Keratinocyte (primary cell): ENCODE data around the gene CCDC144A. TPM values are rescaled to one million over a fixed set of nuclear protein-coding genes. Genes with fewer than 3 reads are reported as not detected.
"Not testable (repeated sequence)": the region's sequence is repeated elsewhere in the genome, so short reads cannot be mapped to it uniquely, and the experiment has no call there.

Source experiments
- DNase-seq: peaks from one replicate; pipeline ENCODE4 v3.0.0-alpha.2; 2011; ENCODE audit warnings: low read depth, missing footprints, low spot score
- FAIRE-seq: peaks from 2 replicates; lab custom pipeline; 2011; peaks lifted over from hg19 to GRCh38; lab: Jason Lieb, UNC
- H2AFZ ChIP-seq: 2 replicates; pipeline ENCODE4 v1.6.0; 2012; ENCODE audit warnings: low read length, control low read depth, inconsistent platforms; ENCODE audit not compliant: control insufficient read depth
- H3K27ac ChIP-seq: 2 replicates; pipeline ENCODE4 v1.5.1; 2011; ENCODE audit warnings: low read length; ENCODE audit not compliant: control insufficient read depth, insufficient read depth
- H3K27me3 ChIP-seq: 3 replicates; pipeline ENCODE4 v1.6.0; 2011; ENCODE audit warnings: low read length; ENCODE audit not compliant: control insufficient read depth, insufficient read depth; ENCODE audit errors: extremely low read depth
- H3K36me3 ChIP-seq, 2 experiments: 2 replicates in 1 of 2; 3 replicates in 1 of 2; pipeline ENCODE4 v1.5.1; 2011; ENCODE audit warnings: low read length in 2 of 2, mild to moderate bottlenecking in 1 of 2; ENCODE audit not compliant: control insufficient read depth in 2 of 2, insufficient read depth in 2 of 2; ENCODE audit errors: extremely low read depth in 1 of 2
- H3K4me1 ChIP-seq: 3 replicates; pipeline ENCODE4 v1.5.1; 2011; ENCODE audit warnings: low read length; ENCODE audit not compliant: control insufficient read depth, insufficient read depth; ENCODE audit errors: extremely low read depth
- H3K4me2 ChIP-seq: 3 replicates; pipeline ENCODE4 v1.6.0; 2011; ENCODE audit warnings: low read depth, low read length; ENCODE audit not compliant: control insufficient read depth, insufficient read depth; ENCODE audit errors: extremely low read depth
- H3K4me3 ChIP-seq, 3 experiments: fragments of 200-600 bp in 1 of 3; sonication (generic) in 1 of 3; 2 replicates in 2 of 3; 3 replicates in 1 of 3; pipeline ENCODE4 v1.5.1; 2011 to 2016; ENCODE audit warnings: low read length in 3 of 3, mild to moderate bottlenecking in 3 of 3, control low read depth in 2 of 3, inconsistent platforms in 1 of 3, low read depth in 1 of 3, mixed read lengths in 1 of 3, mixed run types in 1 of 3, moderate library complexity in 1 of 3; ENCODE audit not compliant: control insufficient read depth in 2 of 3, insufficient read depth in 2 of 3; ENCODE audit errors: extremely low read depth in 1 of 3
- H3K79me2 ChIP-seq: 2 replicates; pipeline ENCODE4 v1.6.0; 2012; ENCODE audit warnings: low read length; ENCODE audit not compliant: control insufficient read depth, insufficient read depth
- H3K9ac ChIP-seq: 3 replicates; pipeline ENCODE4 v1.6.0; 2011; ENCODE audit warnings: low read length; ENCODE audit not compliant: control insufficient read depth, insufficient read depth; ENCODE audit errors: extremely low read depth
- H3K9me1 ChIP-seq: 3 replicates; pipeline ENCODE4 v1.6.0; 2011; ENCODE audit warnings: low read length; ENCODE audit not compliant: control insufficient read depth, insufficient read depth; ENCODE audit errors: extremely low read depth
- H3K9me3 ChIP-seq: 2 replicates; pipeline ENCODE4 v1.5.1; 2012; ENCODE audit warnings: low read depth, low read length; ENCODE audit not compliant: control insufficient read depth
- H4K20me1 ChIP-seq: 3 replicates; pipeline ENCODE4 v1.6.0; 2011; ENCODE audit warnings: low read length; ENCODE audit not compliant: control insufficient read depth, insufficient read depth; ENCODE audit errors: extremely low read depth
- EZH2 ChIP-seq: IDR thresholded peaks from one replicate; pipeline ENCODE4 v1.6.1; 2012; ENCODE audit warnings: inconsistent platforms, mild to moderate bottlenecking, low read length, moderate library complexity
- dilution Hi-C: fragments of 300-500 bp; cut with MboI; formaldehyde crosslinking; loops from one replicate; pipeline ENCODE4 v1.7.0; 2020; ENCODE audit warnings: low sequenced_read_pairs; ENCODE audit not compliant: extremely low pct_ligation_motif_present
- polyA plus RNA-seq, 5 experiments: library from polyadenylated mRNA; depleted of rRNA in 3 of 5; stranded (reverse) in 3 of 5; stranded (forward) in 1 of 5; unstranded in 1 of 5; fragments of >200 nt; gene quantifications; 1 replicate in 1 of 5; 2 replicates in 3 of 5; 3 replicates in 1 of 5; pipeline versions ENCODE4 v1.2.1 to v1.2.3, GENCODE V29; 2011 to 2012; ENCODE audit warnings: missing spikeins in 2 of 5, low read depth in 1 of 5, low replicate concordance in 1 of 5
- TF ChIP-seq, protein P1 (sequence below), 3 experiments: IDR thresholded peaks in 1 of 3; conservative IDR thresholded peaks in 1 of 3; optimal IDR thresholded peaks in 1 of 3; 2 replicates in 2 of 3; 3 replicates in 1 of 3; pipeline versions ENCODE3 to v1.5.1; 2011; ENCODE audit warnings: low read length in 3 of 3, mild to moderate bottlenecking in 3 of 3, moderate library complexity in 2 of 3, control low read depth in 1 of 3, inconsistent platforms in 1 of 3; ENCODE audit not compliant: insufficient read depth in 2 of 3; ENCODE audit errors: extremely low read depth in 1 of 3

Gene CCDC144A
- polyA plus RNA-seq, 1 donor (not counting 4 experiments of a cell fraction or from before 2014, with no cell fraction given), result 0.30 TPM

DNA sequence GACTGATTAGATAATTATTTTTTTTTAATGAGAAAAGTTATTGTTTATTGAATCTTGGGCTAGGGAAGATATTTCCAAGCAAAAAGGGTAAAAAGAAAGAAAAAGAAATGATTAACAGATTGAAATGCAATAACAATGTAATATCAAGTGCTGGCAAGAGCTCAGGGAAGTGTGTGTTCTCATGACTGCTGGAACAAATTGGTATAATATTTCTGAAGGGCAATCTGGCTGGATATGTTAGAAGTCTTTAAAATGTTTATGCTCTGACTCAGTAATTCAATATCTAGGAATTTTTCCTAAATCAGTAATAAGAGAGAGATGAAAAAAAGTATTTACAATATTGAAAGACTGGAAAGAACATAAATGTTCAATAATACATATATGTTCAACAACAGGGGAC lies 28.8 kb upstream of the CCDC144A start:
- Histone ChIP-seq H3K9me1 (no peaks in the 10 kb centered on the region), H3K4me3 (no peak overlapping the region), H3K4me2 (no peak overlapping the region), H3K9me3 (no peaks in the 10 kb centered on the region), H3K36me3 (no peaks in the 10 kb centered on the region), H2AFZ (no peak overlapping the region), H3K27me3 (no peaks in the 10 kb centered on the region), H3K27ac (no peak overlapping the region), H4K20me1 (no peaks in the 10 kb centered on the region), H3K4me1 (peaks cover 16% of the 10 kb centered on the region), H3K9ac (no peak overlapping the region), H3K79me2 (no peaks in the 10 kb centered on the region)
- dilution Hi-C loops, result no loop called here
- no peak for DNase-seq
- TF ChIP-seq EZH2, result no peak
- TF ChIP-seq, protein P1, sequence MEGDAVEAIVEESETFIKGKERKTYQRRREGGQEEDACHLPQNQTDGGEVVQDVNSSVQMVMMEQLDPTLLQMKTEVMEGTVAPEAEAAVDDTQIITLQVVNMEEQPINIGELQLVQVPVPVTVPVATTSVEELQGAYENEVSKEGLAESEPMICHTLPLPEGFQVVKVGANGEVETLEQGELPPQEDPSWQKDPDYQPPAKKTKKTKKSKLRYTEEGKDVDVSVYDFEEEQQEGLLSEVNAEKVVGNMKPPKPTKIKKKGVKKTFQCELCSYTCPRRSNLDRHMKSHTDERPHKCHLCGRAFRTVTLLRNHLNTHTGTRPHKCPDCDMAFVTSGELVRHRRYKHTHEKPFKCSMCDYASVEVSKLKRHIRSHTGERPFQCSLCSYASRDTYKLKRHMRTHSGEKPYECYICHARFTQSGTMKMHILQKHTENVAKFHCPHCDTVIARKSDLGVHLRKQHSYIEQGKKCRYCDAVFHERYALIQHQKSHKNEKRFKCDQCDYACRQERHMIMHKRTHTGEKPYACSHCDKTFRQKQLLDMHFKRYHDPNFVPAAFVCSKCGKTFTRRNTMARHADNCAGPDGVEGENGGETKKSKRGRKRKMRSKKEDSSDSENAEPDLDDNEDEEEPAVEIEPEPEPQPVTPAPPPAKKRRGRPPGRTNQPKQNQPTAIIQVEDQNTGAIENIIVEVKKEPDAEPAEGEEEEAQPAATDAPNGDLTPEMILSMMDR (optimal IDR thresholded peaks at IDR 0.05 in 1 of 3, IDR thresholded peaks at IDR 0.05 in 1 of 3, conservative IDR thresholded peaks at IDR 0.05 in 1 of 3; ENCODE audit: extremely low read depth in 1 of 3, insufficient read depth in 2 of 3, low read length in 3 of 3), result no peak
- FAIRE-seq, result no peak

DNA sequence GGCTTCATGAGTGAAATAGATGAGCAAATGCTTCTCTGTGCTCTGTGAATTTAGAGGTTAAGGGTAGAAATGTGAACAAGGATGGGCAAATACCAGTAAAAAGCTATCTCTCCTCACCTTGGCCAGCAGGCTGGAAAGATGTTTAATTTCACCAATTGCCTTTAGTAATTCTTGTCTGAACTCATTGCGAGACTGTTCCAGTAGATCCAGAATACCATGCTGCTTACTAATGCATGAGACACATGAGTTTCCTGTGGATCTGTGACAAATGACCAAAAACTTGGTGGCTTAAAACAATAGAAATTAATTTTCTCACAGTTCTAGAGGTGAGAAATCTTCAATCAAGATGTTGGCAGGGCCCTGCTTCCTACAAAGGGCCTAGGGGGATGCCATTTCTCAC lies 27.1 kb upstream of the CCDC144A start:
- Histone ChIP-seq H4K20me1 (no peaks in the 10 kb centered on the region), H3K4me2 (peak overlapping the region; percentile 54), H3K27ac (peak overlapping the region; percentile 8), H3K36me3 (no peaks in the 10 kb centered on the region), H3K4me1 (peaks cover 16% of the 10 kb centered on the region), H3K9me1 (no peaks in the 10 kb centered on the region), H3K9me3 (no peaks in the 10 kb centered on the region), H3K9ac (no peak overlapping the region), H3K79me2 (no peaks in the 10 kb centered on the region), H3K4me3 (no peak overlapping the region), H3K27me3 (peaks cover 9% of the 10 kb centered on the region), H2AFZ (peak overlapping the region; percentile 63)
- dilution Hi-C loops, result no loop called here
- no peak for TF ChIP-seq EZH2
- TF ChIP-seq, protein P1 (optimal IDR thresholded peaks at IDR 0.05 in 1 of 3, IDR thresholded peaks at IDR 0.05 in 1 of 3, conservative IDR thresholded peaks at IDR 0.05 in 1 of 3; ENCODE audit: extremely low read depth in 1 of 3, insufficient read depth in 2 of 3, low read length in 3 of 3), result no peak
- DNase-seq (no peak), FAIRE-seq (peak; percentile 91)

DNA sequence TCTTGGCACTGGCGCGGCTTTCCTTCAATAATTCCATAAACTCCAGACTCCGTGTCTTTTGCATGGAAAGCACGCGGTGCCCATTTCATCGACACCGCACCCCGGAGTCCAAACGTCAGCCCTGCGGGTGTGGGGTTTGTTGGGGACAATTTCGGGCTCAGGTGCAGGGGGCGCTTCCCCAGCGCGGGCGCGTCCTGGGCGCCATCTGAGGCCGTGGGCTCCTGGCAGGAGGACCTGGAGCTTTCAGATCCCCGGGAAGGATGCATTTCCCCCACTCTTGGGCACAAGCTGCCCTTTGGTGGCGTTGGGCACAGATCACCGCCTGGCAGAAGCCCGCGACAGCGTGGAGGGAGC lies 23.5 kb upstream of the CCDC144A start:
- FAIRE-seq, H3K4me3 ChIP-seq, H2AFZ ChIP-seq: not testable (repeated sequence)

DNA sequence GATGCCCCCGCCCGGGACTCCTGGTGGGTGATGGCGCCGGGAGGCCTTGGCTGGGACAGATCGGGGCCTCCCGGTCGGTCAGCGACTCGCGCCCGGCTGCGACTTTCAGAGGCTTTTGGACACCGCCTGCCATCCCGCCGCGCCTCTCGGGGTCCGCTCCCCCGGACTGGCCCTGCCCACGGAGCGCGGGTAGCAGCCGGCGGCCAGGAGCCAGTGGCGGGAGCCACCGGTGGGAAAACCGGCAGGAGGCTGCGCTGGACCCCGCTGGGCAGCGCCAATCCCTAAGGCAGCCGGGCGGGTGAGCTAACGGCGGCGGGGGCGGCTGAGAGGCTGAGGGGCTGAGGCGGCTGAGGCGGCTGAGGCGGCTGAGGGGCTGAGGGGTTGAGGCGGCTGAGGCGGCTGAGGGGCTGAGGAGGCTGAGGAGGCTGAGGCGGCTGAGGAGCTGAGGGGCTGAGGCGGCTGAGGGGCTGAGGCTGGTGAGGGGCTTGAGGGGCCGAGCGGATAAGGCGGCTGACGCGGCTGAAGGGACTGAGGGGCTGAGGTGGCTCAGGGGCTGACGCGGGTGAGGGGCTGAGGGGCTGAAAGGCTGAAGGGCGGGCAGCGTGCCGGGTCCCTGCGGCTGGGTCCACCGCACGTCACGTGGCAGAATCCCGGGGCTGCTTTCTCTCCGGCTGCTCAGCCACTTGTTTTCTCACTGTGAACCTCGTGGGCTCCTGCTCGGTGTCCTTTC lies 23.0 kb upstream of the CCDC144A start:
- H4K20me1 ChIP-seq, H3K9ac ChIP-seq, H3K79me2 ChIP-seq, DNase-seq, H3K36me3 ChIP-seq, H3K27ac ChIP-seq, dilution Hi-C loops, H3K9me1 ChIP-seq, H3K27me3 ChIP-seq, H3K9me3 ChIP-seq, FAIRE-seq: not testable (repeated sequence)
- peak overlapping the region in 1 of 3 experiments; percentile 32 for H3K4me3 ChIP-seq
- peak overlapping the region; percentile 43 for H2AFZ ChIP-seq
- peak overlapping the region; percentile 51 for H3K4me2 ChIP-seq
- peaks cover 11% of the 10 kb centered on the region for H3K4me1 ChIP-seq

More for the DNA sequence above, 23.5 kb upstream of the CCDC144A start:
- H3K79me2 ChIP-seq, H3K36me3 ChIP-seq, H4K20me1 ChIP-seq, H3K9me3 ChIP-seq, dilution Hi-C loops, H3K9me1 ChIP-seq, H3K27ac ChIP-seq, DNase-seq, H3K9ac ChIP-seq, H3K27me3 ChIP-seq: not testable (repeated sequence)
- H3K4me2 ChIP-seq, result peak overlapping the region; percentile 51
- peaks cover 11% of the 10 kb centered on the region for H3K4me1 ChIP-seq
